WI38 (cell line): Measurements from ENCODE around the gene DDX27.

Source experiments
- H3K4me3 ChIP-seq: 2 replicates; pipeline ENCODE4 v1.5.1; 2011; ENCODE audit warnings: low read depth, mild to moderate bottlenecking, control low read depth, low read length
- TF ChIP-seq, protein P1 (sequence below): IDR thresholded peaks from 2 replicates; pipeline ENCODE4 v1.5.1; 2012; ENCODE audit warnings: low read depth, mild to moderate bottlenecking, control low read depth, low read length

DDX27 gene, protein sequence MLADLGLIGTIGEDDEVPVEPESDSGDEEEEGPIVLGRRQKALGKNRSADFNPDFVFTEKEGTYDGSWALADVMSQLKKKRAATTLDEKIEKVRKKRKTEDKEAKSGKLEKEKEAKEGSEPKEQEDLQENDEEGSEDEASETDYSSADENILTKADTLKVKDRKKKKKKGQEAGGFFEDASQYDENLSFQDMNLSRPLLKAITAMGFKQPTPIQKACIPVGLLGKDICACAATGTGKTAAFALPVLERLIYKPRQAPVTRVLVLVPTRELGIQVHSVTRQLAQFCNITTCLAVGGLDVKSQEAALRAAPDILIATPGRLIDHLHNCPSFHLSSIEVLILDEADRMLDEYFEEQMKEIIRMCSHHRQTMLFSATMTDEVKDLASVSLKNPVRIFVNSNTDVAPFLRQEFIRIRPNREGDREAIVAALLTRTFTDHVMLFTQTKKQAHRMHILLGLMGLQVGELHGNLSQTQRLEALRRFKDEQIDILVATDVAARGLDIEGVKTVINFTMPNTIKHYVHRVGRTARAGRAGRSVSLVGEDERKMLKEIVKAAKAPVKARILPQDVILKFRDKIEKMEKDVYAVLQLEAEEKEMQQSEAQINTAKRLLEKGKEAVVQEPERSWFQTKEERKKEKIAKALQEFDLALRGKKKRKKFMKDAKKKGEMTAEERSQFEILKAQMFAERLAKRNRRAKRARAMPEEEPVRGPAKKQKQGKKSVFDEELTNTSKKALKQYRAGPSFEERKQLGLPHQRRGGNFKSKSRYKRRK

DNA sequence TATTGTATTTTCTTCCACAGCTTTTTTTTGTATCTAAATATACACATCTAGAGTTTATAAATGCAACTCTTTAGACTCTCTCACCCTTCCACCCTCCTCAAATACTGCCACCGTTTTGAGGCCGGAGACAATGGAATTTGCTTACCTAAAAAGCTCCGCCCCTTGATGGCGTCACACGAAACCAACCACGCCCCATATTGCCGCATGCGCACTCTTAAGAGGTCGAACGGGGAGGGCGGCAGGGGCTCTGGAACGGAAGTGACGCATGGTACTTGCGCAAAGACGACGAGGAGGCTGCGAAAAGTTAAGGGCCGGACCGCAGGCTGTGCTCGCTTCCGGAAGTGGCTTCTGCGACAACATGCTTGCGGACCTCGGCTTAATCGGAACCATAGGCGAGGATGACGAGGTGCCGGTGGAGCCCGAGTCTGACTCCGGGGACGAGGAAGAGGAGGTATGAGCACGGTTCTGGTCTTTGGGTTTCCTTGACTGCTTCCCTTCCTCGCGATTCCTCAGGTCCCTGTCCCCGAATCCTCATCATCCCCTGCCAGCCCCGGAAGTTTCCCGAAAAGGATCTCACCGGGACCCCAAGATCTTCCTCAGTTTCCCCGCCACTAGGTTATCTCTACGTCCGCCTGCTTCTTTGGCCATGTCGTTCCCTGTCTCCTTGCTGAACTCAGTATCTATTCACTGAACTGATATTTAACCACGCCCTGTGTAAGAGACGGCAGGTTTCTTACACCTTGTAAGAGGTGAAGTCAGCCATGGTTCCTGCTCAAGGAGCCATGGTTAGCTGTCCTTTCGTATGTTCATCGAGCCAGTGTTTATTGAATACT is at the start of gene DDX27:
DDX27 (plus strand) TSS at position 326 of the 833 bp plus-strand sequence; CDS start at position 359, 33 bp downstream.
- H3K4me3 ChIP-seq, result peak within 1 kb of the TSS; percentile 85
- TF ChIP-seq, protein P1, sequence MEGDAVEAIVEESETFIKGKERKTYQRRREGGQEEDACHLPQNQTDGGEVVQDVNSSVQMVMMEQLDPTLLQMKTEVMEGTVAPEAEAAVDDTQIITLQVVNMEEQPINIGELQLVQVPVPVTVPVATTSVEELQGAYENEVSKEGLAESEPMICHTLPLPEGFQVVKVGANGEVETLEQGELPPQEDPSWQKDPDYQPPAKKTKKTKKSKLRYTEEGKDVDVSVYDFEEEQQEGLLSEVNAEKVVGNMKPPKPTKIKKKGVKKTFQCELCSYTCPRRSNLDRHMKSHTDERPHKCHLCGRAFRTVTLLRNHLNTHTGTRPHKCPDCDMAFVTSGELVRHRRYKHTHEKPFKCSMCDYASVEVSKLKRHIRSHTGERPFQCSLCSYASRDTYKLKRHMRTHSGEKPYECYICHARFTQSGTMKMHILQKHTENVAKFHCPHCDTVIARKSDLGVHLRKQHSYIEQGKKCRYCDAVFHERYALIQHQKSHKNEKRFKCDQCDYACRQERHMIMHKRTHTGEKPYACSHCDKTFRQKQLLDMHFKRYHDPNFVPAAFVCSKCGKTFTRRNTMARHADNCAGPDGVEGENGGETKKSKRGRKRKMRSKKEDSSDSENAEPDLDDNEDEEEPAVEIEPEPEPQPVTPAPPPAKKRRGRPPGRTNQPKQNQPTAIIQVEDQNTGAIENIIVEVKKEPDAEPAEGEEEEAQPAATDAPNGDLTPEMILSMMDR, result no peak

DNA sequence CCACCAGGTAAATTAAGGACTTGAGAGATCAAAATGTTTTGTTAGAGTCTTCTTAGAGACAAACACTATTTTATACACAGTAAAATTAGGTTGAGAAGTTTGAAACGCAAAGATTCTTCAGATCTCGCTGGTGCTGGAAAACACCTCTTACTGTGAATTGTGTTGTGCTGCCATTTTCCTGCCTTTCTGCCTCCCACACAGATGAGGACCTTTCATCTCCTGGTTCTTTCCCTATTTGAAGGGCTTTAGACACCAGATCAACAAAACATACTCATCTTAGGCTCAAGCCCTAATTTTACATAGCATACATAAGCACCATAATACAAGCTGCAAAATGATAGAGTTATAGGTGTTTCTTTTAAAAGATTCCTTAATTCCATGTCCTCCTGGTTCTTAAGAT is 49.7 kb upstream of the DDX27 start:
- TF ChIP-seq, protein P1, result no peak
- H3K4me3 ChIP-seq, result no peak overlapping the region

DNA sequence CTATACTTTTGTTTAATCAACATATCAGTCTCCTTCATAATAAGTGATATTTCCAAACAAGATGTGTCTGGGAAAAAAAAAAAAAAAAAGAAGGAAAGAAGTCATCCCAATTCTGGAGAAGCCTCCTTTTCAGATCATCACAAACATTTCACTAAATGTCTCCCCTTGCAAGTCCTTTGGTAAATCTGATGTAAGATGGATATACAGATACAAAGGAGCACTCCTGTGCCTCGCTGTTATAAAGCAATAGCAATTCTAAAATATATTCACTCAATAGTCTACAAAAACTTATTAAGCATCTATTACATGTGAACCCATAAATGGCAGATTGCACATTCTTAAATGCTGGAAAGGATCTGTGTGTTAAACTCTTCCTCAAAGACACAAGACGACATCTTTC is 48.5 kb upstream of the DDX27 start:
- TF ChIP-seq, protein P1, result no peak
- H3K4me3 ChIP-seq, result no peak overlapping the region

DNA sequence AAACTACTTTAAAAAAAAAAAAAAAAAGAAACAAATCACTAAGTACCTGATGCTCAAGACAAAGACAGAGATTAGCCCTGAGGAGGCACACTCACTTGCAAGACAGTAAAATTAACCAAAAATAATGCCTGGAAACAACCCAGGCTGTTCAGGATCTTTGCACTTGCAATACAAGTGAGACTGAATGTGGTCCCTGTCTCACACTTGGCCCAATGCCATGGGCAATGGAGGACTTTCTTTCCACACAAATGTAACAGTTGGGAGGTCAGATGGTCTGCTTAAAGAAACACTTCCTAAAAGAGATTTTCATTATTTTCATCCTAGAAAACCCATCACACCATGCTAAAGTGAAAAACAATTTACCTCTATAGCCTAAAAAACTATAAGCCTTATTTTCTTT is 47.3 kb upstream of the DDX27 start:
- TF ChIP-seq, protein P1, result no peak
- no peak overlapping the region for H3K4me3 ChIP-seq

DNA sequence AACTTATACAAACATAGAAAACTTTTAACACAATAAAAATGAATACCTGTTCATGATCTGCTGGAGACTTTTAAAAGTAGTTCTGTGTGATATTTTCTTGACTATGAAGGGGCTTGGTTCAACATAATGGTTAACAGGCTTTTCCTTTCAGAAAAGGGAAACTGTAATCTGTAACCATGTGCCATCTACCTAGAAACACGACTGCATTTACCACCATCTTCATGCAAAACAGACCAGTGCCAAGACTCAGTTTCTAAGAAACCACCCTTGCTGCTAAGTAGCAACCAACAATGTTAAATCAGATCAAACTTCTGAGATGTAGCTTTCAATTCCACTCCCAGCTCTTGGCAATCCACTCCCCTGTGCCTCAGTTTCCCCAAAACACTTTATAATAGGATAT is 46.8 kb upstream of the DDX27 start:
- TF ChIP-seq, protein P1, result no peak

DNA sequence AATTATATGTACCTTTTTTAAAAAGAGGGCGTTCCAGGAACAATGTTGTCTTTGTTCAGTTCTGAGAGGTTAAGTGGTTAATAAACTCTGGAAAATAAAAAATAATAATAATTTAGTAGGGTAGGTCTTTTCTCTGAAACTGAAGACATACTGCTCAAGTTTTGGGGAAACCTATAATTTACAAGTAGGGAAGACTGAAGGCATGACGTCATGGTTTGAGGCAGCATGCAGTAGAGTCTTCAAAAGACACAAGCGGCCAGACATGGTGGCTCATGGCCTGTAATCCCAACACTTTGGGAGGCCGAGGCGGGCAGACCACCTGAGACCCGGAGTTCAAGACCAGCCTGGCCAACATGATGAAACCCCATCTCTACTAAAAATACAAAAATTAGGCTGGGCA is 45.0 kb upstream of the DDX27 start:
- H3K4me3 ChIP-seq, result no peak overlapping the region
- TF ChIP-seq, protein P1, result no peak

More for the DNA sequence above, 46.8 kb upstream of the DDX27 start:
- H3K4me3 ChIP-seq, result no peak overlapping the region
